Testis (tissue), 5 donors: Measurements from ENCODE around the gene SMAD7. TPM values are rescaled to one million over a fixed set of nuclear protein-coding genes. Genes with fewer than 3 reads are reported as not detected.
A peak's percentile ranks its signal among the peaks of the same experiment; 100 is the strongest.

Experiments used
- DNase-seq: peaks from one replicate; pipeline ENCODE4 v3.0.0-alpha.2; 2019
- H3K27ac ChIP-seq, 2 donors: fragments of 200-600 bp; sonication (generic); one replicate each; pipeline ENCODE4 v1.5.1; 2019
- H3K27me3 ChIP-seq: fragments of 200-600 bp; sonication (generic); one replicate; pipeline ENCODE4 v1.5.1; 2019
- H3K36me3 ChIP-seq: fragments of 200-600 bp; sonication (generic); one replicate; pipeline ENCODE4 v1.5.1; 2017; ENCODE audit warnings: low read depth; ENCODE audit errors: missing control alignments
- H3K4me1 ChIP-seq: fragments of 200-600 bp; sonication (generic); one replicate; pipeline ENCODE4 v1.5.1; 2019
- H3K4me3 ChIP-seq, 2 donors: fragments of 200-600 bp; sonication (generic); one replicate each; pipeline ENCODE4 v1.5.1; 2017 to 2019
- H3K9me3 ChIP-seq: fragments of 200-600 bp; sonication (generic); one replicate; pipeline ENCODE4 v1.5.1; 2017
- CTCF ChIP-seq, 3 experiments: fragments of 450-650 bp in 2 of 3; fragments of 200-600 bp in 1 of 3; sonication (generic) in 1 of 3; IDR thresholded peaks; one replicate each; pipeline ENCODE4 v1.5.1; 2016 to 2019; ENCODE audit warnings: antibody characterized with exemption in 3 of 3, mild to moderate bottlenecking in 2 of 3, moderate library complexity in 1 of 3
- POLR2A ChIP-seq: fragments of 450-650 bp; IDR thresholded peaks from one replicate; pipeline ENCODE4 v1.6.1; 2017; ENCODE audit warnings: antibody characterized with exemption, mild to moderate bottlenecking, moderate library complexity
- WGBS, 2 donors: methylation state at CpG; one replicate each; pipeline ENCODE4 v1.1.5; 2018; 5-methylcytosine and 5-hydroxymethylcytosine counted together
- intact Hi-C: fragments of 100-400 bp; cut with DNase I; formaldehyde crosslinking; loops from one replicate; pipeline ENCODE4 v1.15.1; 2023; ENCODE audit warnings: low total_unique reads
- long read RNA-seq, 2 donors: transcript quantifications; one replicate each; lab custom pipeline, GENCODE V29; 2026
- polyA plus RNA-seq: library from polyadenylated mRNA; stranded (reverse); fragments of 350-450 nt; fragmentation: Illumina TruSeq; extraction: RNeasy Lipid Tissue Mini Kit (QIAGEN cat#74804); gene quantifications from one replicate; pipeline ENCODE4 v1.2.3, GENCODE V29; 2014; ENCODE audit warnings: low read depth, low replicate concordance; ENCODE audit not compliant: insufficient read depth
- total RNA-seq, 2 donors: library from RNA; depleted of rRNA; stranded (reverse); fragments of >200 nt; gene quantifications; one replicate each; pipeline ENCODE4 v1.2.3, GENCODE V29; 2016

The SMAD7 gene
- total RNA-seq, result 10 to 100 TPM in 1 of 2 donors, 1 to 10 TPM in 1; 9.8 to 14.6 TPM
- 7.5 TPM for polyA plus RNA-seq
- long read RNA-seq, donor 1, full-length matches to known transcripts, result 8 of 8 reads
- long read RNA-seq, donor 1, partial matches to known transcripts, result 0 of 8 reads
- long read RNA-seq, donor 1, other reads (novel, unspliced or antisense), result 0 of 8 reads
- long read RNA-seq, donor 2, full-length matches to known transcripts, result 4 of 4 reads
- long read RNA-seq, donor 2, partial matches to known transcripts, result 0 of 4 reads
- long read RNA-seq, donor 2, other reads (novel, unspliced or antisense), result 0 of 4 reads

DNA sequence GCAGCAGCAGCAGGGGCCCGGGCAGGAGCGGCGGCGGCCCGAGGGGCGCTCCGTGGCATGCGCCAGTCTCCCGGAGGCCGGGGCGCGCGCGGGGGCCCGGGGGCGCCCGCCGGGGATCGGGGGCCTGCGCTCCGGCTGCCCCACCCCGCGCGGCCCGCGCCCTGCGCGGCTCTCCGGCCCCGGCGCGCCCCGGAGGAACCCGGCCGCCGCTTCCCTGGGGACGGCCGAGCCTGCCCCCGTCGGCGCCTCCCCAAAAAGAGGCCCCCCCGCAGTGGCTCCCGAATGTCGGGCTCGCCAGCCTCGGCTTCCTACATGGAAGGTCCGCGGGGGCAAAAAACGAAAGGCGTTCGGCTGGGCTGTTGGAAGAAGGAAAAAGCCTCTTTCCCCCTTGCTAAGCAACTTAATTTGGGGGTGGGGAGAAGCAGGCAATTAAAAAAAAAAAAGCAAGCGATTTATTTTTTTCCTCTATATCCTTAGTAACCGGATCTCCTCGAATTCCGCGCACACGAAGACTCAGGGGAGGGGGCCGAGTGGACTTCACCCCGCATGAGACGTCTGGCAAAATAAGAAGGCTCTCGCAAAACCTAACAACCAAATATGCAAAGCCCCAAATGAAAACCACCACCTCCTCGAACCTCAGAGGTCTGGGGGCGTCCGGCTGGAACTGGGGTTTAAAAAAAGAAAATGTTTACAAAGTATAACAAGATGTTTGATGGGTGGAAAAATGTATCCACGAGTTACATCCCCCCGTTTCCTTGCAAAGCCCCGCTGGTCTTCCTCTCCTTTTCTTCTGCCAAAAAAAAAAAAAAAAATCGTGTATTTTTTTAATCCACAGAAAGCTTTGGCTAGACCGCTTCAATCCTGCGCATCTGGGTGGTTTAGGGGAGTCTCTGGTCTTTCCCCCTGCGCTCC is at the start of gene SMAD7:
Gene SMAD7 (minus strand): TSS at position 430 of the 912 bp plus-strand sequence. CDS start 541 bp downstream, outside the sequence.
- Histone ChIP-seq H3K27me3 (no peaks in the 10 kb centered on the region), H3K4me1 (peaks cover 22% of the 10 kb centered on the region), H3K9me3 (no peaks in the 10 kb centered on the region), H3K4me3 (peak within 1 kb of the TSS; percentile 69 to 76), H3K36me3 (no peaks in the 10 kb centered on the region), H3K27ac (peak within 1 kb of the TSS; percentile 82 to 98)
- intact Hi-C loops, result loop anchor here (5.0 to 10.0 kb wide), 2 partner anchors 176 to 273 kb away; no protein-coding TSS in a partner anchor
- no peak for DNase-seq
- WGBS, 2 donors, result 0 to 1% methylated on average over 26 to 57 of the region's 71 CpGs
- no peak for TF ChIP-seq POLR2A
- TF ChIP-seq CTCF (IDR thresholded peaks at IDR 0.05), result no peak

DNA sequence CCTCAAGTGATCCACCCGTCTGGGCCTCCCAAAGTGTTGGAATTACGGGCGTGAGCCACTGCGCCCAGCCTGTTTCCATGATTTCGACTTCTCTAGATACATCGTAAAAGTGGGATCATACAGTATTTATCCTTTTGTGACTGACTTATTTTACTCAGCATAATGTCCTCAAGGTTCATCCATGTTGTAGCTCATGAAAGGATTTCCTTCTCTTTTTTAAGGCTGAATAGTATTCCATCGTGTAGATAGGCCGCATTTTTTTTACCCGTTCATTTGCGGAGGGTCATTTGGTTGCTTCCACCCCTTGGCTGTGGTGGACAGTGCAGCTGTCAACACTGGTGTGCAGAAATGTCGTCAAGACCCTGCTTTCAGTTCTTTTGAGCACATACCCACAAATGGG is 48.8 kb upstream of the SMAD7 start:
- Histone ChIP-seq H3K4me3 (no peak overlapping the region), H3K9me3 (no peaks in the 10 kb centered on the region), H3K36me3 (no peaks in the 10 kb centered on the region), H3K27ac (no peak overlapping the region), H3K27me3 (no peaks in the 10 kb centered on the region), H3K4me1 (no peaks in the 10 kb centered on the region)
- TF ChIP-seq CTCF (IDR thresholded peaks at IDR 0.05), result no peak
- TF ChIP-seq POLR2A, result no peak
- no peak for DNase-seq
- intact Hi-C loops, result no loop called here
- WGBS, 2 donors, result 85 to 92% methylated on average over 11 of the region's 11 CpGs

- intact Hi-C loops, result no loop called here
- TF ChIP-seq POLR2A, result no peak
- H3K27ac ChIP-seq, result no peak overlapping the region
- H3K27me3 ChIP-seq, result no peaks in the 10 kb centered on the region
- no peak for DNase-seq
- WGBS, 2 donors, result 60 to 65% methylated on average over 1 to 17 of the region's 17 CpGs
- H3K4me3 ChIP-seq, result no peak overlapping the region
- no peaks in the 10 kb centered on the region for H3K36me3 ChIP-seq
- no peaks in the 10 kb centered on the region for H3K4me1 ChIP-seq
- no peaks in the 10 kb centered on the region for H3K9me3 ChIP-seq
Measured at GRCh38 chr18:48997985-48998831, 47.4 kb upstream of the SMAD7 start.

GRCh38 chr18:48997681-48997984 is 46.9 kb upstream of the SMAD7 start:
- 92 to 96% methylated on average over 6 of the region's 6 CpGs for WGBS, 2 donors
- TF ChIP-seq CTCF (IDR thresholded peaks at IDR 0.05) (no peak), POLR2A (no peak)
- H3K27me3 ChIP-seq, result no peaks in the 10 kb centered on the region
- no peak for DNase-seq
- intact Hi-C loops, result no loop called here
- H3K9me3 ChIP-seq, result no peaks in the 10 kb centered on the region
- H3K4me3 ChIP-seq, result no peak overlapping the region
- no peak overlapping the region for H3K27ac ChIP-seq
- no peaks in the 10 kb centered on the region for H3K36me3 ChIP-seq
- no peaks in the 10 kb centered on the region for H3K4me1 ChIP-seq
